Measurements from ENCODE around the gene RAC2.
A peak's percentile ranks its signal among the peaks of the same experiment; 100 is the strongest.
"Not testable (repeated sequence)": the region's sequence is repeated elsewhere in the genome, so short reads cannot be mapped to it uniquely, and the experiment has no call there.

The RAC2 gene

GRCh38 chr22:37234736-37235711, 9.0 kb downstream of the RAC2 start:
- no peak for DNase-seq (ENCODE audit: low spot score)

GRCh38 chr22:37233751-37234631, 10.1 kb downstream of the RAC2 start:
- no peak for DNase-seq (ENCODE audit: low spot score)

GRCh38 chr22:37233371-37233750, 10.7 kb downstream of the RAC2 start:
- not testable (repeated sequence) for DNase-seq (ENCODE audit: low spot score)

GRCh38 chr22:37232140-37232998, 11.7 kb downstream of the RAC2 start:
- DNase-seq (ENCODE audit: low spot score): no peak

GRCh38 chr22:37231406-37232139, 12.5 kb downstream of the RAC2 start:
- DNase-seq (ENCODE audit: low spot score): no peak

DNA sequence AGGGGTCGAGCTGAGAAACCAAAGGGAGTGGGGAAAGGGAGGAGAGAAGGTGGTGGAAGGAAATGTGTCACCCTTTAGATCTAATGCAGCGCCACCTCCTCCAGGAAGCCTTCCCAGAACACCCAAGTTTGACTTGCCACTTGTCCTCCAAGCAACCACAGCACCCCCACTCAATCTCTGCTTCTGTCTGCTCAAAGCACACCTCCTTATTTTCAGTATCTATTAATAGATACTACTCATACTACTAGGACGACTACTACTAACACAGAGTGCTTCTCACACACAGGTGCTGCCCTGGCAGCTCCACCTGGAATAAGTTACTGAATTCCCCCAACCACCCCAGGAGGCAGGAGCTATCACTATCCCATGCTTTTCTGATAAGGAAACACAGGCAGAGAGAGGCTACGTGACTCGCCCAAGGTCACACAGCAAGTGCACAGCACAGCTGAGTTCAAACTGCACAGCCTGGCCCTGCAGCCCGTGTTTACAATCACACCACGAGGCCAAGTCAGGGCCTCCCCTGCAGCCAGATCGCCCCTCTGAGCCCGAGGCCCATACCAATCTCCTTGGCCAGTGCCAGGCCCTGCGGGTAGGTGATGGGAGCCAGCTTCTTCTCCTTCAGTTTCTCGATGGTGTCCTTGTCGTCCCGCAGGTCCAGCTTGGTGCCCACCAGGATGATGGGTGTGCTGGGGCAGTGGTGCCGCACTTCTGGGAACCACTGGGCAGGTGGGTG, 13.2 kb downstream of the RAC2 start:
- DNase-seq (ENCODE audit: low spot score): no peak

DNA sequence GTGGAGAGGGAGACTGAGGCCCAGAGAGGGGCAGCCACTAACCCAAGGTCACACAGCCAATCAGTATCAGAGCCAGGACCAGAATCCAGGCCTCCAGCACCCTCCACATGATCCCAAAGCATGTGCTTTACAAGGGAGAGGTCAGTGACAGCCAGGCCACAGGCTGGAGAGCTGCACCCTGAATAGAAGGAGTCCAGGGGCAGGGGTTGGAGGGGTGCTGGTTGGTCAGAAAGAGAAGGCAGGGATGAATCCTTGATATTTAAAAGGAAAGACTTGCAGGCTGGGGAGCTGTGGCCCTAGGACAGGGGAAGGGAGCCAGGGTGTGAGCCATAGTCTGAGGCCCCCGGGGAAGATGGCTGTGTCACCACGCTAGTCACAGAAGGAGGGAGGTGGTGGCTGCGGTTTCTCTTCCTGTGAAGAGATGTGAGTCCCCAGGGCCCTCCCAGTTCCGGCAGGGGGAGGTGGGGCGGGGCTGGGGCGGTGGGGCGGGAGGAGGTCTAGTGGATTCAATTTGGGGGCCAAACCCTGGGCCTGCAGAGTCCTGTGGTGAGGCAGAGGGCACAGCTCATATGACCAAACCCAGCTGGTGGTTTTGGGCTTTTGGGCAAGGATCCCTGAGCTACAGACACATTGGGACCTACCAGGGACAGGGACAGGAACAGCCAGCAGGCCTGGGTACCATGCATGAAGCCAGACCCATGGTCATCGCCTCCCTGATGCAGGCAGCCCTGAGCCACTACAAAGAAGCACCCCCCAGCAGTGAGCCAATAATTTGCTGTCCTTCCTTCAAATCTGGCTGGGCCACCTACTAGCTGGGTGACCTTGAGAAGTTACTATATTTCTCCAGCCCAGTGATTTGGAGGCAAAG, 14.0 kb downstream of the RAC2 start:
- no peak for DNase-seq (ENCODE audit: low spot score)

DNA sequence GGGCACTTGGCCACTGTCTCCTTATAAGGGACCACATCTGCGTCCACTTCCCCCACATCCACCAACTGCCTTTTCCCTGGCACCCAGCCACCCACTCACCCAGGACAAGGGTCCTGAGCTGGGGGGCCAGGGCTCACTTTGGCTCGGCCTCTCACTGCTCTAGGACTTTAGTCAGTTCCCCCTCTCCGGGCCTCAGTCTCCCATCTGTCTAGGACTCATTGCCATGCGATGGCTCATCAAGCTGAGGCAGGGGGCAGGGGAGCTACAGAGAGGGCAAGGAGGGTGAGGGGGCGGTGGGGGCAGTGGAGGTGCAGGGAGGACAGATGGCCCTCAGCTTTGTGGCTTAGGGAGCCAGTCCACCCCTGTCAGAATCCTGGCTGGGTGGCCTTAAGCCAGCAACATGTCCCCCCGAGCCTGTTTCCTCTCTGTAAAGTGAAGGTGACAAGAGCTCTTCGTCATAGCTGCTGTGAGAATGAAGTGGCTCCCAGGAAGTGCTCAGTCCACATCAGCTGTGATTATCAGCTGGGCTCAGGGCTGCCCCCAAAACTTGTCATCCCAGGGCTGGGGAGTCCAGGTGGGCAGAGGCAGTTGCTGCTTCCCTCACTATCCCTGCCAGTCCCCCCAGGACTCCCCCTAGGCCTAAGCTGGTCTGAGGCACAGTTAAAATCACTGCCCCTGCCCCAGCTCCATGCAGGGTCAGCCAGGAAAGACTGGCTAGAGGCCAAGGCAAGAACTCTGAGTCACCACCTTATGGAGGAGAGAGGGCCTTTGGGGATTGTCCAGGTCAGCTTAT, 14.9 kb downstream of the RAC2 start:
- no peak for DNase-seq (ENCODE audit: low spot score)

- peak; percentile 65 for DNase-seq (ENCODE audit: low spot score)
Observed at GRCh38 chr22:37228106-37229011, 15.7 kb downstream of the RAC2 start.

DNA sequence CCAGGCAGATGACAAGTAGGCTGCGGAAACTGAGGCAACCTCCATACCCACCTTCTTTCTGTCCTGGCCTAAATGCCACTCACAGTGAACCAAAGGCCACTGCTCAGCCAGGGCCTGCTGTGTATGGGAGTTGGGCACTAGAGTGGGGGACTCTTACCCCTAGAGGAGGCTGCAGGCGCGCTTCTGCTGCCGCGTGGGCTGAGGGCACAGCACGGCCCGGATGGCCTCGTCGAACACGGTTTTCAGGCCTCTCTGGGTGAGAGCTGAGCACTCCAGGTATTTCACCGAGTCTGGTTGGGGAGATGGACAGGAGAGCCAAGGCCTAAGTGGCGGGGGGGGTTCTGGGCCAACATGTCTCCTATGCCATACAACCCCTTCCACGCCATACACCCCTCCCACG, 17.6 kb downstream of the RAC2 start:
- DNase-seq (ENCODE audit: low spot score): no peak

GRCh38 chr22:37226087-37226486, 18.0 kb downstream of the RAC2 start:
- DNase-seq (ENCODE audit: low spot score): no peak

GRCh38 chr22:37225481-37225880, 18.6 kb downstream of the RAC2 start:
- DNase-seq (ENCODE audit: low spot score): no peak

- no peak for DNase-seq (ENCODE audit: low spot score)
Observed at GRCh38 chr22:37224757-37225420, 19.2 kb downstream of the RAC2 start.

GRCh38 chr22:37223965-37224551, 20.0 kb downstream of the RAC2 start:
- no peak for DNase-seq (ENCODE audit: low spot score)

GRCh38 chr22:37222440-37222971, 21.6 kb downstream of the RAC2 start:
- no peak for DNase-seq (ENCODE audit: low spot score)

Data from Ammon's horn (tissue), 1 donor.